ENCODE measurements around the gene NDUFAF2.

DNA sequence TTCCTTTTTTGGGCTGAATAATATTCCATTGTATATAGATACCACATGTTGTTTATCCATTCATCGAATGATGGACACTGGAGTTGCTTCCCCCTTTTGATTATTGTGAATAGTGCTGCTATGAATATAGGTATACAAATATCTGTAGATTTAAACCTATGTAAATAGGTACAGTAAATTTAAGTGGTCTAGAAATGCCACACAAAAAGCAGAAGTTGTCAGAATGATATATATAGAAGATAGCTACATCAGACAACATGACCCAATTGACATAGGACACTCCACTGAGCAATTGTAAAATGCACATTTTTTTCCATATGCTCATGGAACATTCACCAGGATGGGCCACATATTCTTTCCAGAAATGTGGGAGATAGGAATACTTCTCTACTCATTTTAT lies 139.7 kb downstream of the NDUFAF2 start:
- TF ChIP-seq POLR2A (IDR thresholded peaks at IDR 0.05) (no peak), CTCF (IDR thresholded peaks at IDR 0.05) (no peak)

Measured in body of pancreas (tissue), 4 donors.